KG1 (cell line): Measurements from ENCODE around the gene CDKL2.

Source experiments
- DNase-seq: peaks from one replicate; lab custom pipeline; 2025; lab: John Stamatoyannopoulos, UW

CDKL2 gene

DNA sequence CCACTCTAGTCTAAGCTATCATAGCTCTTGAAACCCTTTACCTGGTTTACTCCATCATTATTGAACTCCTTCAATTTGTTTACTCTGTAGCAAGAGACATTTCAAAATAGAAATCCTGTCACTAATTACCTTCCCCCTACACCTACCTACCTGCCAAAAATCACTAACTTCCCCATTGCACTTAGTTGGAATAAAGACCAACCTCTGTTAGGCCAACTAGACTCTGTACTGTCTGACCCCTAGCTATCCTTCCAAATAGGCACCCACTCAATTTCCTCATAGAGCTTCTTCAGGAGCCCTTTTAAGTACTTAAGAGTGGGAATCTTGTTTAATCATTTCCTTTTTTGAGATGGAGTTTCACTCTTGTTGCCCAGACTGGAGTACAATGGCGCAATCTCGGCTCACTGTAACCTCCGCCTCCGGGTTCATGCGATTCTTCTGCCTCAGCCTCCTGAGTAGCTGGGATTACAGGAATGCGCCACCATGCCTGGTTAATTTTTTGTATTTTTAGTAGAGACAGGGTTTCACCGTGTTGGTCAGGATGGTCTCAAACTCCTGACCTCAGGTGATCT is 8.9 kb upstream of the CDKL2 start:
- no peak for DNase-seq

DNA sequence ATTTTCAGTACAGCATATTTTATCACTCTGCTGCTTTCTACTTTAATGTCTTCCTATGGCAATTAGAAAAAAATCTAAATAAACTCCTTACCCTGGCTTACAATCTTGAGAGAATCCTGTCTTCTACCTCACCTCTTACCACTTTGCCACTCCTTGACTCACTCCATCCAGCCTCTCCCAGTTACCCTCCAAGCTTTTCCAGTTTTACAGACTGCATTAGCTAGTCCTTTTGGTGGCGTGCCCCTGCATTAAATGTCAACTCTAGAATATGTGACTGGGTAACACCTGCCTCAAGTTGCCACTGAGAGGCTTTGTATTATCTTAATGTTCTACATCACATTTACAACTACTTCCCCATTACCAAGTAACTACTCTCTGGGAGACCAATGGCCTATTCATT is 7.5 kb upstream of the CDKL2 start:
- no peak for DNase-seq

DNA sequence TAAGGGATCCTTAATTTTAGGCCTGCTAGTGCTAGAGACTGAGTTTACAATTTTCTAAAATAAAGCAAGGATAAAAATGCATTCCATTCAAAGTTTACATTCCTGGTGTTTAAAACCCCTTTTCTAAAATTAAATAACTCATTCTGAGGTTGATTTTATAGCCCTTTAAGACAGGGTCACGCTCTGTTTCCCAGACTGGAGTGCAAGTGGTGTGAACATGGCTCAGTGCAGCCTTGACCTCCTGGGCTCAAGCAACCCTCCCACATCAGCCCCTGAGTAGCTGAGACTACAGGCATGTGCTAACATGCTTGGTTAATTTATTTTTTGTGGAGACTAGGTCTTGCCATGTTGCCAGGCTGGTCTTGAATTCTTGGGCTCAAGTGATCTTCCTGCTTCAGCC is 6.8 kb upstream of the CDKL2 start:
- DNase-seq, result no peak

DNA sequence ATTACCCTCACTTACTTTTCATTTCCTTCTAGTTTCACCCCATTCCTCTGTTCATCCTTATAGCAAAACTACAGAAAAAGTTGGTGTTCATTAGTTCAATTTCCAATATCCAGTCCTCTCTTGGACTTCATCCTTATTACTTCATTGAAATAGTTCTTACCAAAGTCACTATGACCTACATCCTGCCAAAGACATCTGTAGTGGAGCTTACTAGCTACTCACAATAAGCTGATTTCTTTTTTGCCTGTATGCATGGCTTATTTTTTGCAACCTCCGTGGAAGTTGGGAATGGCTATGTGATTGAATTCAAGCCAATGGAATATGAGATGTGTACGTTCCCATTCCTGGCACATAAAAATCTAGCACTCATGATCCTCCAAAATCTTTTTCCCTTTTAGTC is 4.6 kb upstream of the CDKL2 start:
- no peak for DNase-seq

DNA sequence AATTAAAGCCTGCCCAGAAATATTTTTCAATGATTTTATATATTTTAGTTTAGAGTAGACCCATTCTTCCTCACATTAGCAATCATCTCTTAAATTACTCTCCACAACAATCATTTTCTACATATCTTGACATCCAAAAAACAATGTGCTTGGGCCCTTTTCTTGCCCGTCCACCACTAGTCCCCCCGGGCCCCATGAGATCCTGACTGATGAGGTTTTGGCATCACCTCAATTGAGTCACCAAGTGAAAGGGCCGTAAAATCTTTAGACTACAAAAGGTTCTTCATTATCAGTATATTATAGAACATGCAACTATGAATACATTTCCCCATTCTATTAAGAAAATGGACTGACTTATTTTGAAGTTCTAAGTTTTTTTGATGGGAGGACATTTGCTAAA is 4.0 kb upstream of the CDKL2 start:
- DNase-seq, result no peak

- no peak for DNase-seq
Observed at GRCh38 chr4:75633846-75634245, 3.5 kb upstream of the CDKL2 start.

DNA sequence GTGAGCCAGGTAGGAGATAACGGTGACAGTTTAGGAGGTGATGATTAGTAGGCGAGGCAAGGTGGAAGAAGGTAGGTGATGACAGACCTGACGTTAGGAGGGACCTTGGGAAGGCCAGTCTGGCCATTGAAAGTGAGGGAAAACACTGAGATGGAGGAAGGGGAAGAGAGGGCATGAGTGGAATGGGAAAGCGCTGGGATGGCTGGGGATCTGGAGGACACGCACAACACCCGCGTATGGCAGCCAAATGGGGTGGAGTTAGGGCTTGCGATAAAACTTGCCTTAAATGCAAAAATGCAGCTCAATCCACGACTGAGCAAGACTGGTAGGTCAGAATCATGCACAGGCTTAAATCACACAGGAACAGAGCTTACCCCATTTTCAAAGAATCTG is 605 bp upstream of the CDKL2 start:
- no peak for DNase-seq

DNA sequence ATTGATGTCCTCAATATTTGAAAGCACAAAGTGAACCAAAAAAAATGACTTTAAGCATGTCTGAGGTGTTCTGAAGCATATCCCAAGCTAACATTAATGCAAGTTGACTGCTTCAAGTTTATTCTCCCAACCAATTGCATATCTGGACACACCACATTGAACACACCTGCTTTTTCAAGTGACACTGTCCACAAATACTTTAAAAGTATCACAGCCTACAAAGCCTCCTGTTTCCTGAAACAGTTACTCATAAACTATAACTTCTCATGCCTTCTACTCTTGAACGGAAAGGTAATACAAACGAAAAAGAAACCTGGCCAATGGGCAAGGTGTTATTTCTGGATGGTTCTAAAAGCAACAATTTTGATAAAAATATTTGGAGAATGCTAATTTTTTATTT is 1.1 kb downstream of the CDKL2 start:
- DNase-seq, result no peak

DNA sequence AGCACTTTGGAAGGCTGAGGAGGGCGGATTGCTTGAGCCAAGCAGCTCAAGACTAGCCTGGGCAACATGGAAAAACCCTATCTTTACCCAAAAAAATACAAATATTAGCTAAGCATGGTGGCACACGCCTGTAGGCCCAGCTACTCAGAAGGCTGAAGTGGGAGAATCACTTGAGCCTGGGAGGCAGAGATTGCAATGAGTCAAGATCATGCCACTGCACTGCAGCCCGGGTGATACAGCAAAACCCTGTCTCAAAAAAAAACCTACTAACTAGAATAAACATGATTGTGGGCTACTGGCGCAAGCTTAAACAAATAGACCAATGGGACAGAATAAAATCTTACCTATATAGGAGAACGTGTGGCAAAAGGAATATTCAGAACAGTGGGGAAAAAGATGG is 7.3 kb downstream of the CDKL2 start:
- DNase-seq, result no peak

DNA sequence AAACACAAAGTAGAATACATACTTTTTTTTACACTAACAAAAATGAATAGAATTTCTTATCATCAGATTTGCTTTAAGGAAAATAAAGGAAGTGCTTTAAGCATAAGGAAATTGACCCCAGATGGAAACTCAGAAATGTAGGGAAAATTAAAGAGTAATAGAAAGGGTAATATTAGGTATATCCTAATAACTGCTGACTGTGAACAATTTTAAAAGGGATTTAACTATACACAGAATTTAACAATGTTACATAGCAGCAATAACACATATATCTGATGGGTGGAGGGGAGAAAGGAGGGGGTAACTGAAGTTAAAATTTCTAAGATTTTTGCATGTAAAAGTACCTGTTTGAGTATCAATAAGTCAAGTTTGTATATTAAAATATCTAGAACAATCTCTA is 8.6 kb downstream of the CDKL2 start:
- DNase-seq, result no peak

DNA sequence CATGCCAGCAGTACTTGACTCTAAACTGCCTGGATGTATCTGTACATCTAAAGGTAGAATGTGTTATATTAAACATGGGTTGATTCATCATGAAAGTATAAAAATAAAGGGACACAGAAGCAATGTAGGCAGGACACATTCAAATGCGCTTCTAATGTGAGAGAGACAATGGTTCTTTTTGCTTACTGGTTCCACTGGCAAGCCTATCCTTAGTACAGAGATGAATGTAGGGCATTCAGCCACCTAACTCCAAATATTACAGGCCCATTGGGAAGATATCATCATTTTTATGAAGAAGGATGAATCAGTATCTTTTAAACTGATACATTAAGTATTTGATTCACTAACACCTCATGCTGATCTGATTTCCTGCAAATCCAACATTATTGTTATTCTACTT is 18.0 kb downstream of the CDKL2 start:
- DNase-seq, result no peak

DNA sequence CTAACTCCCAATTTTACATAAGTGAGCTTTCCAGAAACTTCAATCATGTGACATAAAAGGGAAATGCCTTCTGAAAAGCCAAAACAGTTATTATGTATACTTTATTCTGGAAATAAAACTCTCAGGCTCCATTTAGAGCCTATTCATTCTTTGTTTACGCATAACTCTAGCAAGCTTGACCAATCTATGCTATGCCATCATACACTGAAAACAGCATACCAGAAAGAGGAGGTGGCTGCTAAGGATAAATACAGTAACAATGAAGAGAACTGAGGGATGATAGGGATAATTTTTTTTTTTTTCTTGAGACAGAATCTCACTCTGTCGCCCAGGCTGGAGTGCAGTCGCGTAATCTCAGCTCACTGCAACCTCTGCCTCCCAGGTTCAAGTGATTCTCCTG is 24.4 kb downstream of the CDKL2 start:
- no peak for DNase-seq

GRCh38 chr4:75599647-75600046 is 30.7 kb downstream of the CDKL2 start:
- DNase-seq, result no peak

DNA sequence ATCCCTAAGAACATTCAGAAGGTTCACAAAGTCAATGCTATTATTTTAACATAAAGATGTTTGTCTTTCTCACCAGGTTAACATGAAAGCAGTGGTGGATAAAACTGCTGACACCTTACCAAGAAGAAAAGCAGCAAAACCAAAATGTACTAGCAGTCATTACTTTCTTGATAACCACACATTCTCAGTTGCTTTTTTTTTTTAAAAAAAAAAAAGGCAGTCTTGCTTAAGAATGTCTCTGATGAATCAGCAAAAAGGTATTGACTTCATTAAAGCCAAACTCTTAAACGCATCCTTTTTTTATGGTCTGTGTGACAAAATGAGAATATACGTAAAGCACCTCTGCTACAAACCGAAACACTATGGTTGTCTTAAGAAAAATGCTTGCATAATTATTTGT is 31.9 kb downstream of the CDKL2 start:
- no peak for DNase-seq

- no peak for DNase-seq
Observed at GRCh38 chr4:75596061-75596460, 34.3 kb downstream of the CDKL2 start.

DNA sequence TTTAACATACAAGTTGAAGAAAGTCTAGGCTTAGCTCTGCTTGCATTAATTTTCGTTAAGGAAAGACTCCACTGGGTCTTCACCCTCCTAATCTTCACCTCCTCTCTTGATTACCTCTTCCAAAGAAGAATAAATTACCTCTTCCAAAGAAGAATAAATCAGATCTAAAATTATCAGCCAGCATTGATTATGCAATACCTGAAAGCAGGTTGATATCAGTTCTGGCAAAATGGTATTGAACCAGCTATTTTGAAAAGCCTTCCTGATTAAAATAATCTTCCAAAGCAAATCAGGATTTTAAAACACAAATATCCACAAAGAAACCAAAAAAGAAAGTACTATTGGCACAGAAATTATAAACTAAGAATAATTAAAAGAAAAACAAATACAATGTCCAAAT is 36.9 kb downstream of the CDKL2 start:
- no peak for DNase-seq

DNA sequence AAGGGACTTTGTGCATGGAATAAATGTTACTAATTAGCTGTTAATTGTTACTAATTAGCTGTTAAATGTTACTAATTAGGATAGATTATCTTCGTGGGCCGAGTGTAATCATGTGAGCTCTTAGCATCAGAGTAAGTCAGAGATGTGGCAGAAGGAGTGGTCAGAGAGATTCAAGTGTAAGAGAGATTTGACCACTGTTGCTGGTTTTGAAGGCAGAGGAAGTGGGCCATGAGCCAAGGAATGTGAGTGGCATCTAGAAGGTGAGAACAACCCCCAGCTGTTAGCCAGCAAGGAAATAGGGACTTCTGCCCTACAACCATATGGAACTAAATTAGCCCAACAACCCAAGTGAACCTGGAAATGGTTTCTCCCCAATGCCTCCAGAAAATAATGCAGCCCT is 46.3 kb downstream of the CDKL2 start:
- DNase-seq, result no peak

- no peak for DNase-seq
Observed at GRCh38 chr4:75567725-75568124, 62.6 kb downstream of the CDKL2 start.

GRCh38 chr4:75566911-75567310 is 63.4 kb downstream of the CDKL2 start:
- no peak for DNase-seq

GRCh38 chr4:75565481-75565880 is 64.8 kb downstream of the CDKL2 start:
- no peak for DNase-seq

GRCh38 chr4:75564023-75564422 is 66.3 kb downstream of the CDKL2 start:
- no peak for DNase-seq

GRCh38 chr4:75561789-75562188 is 68.5 kb downstream of the CDKL2 start:
- DNase-seq, result no peak

DNA sequence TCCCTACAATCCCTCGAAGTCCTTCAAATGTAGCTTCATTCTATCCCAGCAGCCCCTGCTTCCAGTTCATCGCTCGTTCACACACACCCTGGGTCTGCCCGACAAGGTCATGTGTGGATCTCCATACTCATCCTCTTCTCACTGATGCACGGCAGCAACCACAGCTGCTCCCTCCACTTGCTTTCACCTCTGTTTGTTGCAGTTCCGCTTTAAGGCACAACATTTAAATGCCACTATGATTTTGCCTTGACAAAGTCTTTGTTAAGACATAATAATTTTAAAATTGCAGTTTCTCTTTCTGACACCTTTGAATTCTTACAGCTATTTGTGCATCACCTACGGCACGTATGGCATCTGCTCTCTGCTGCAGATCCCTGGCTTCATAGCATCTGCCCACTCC is 72.6 kb downstream of the CDKL2 start:
- DNase-seq, result no peak

DNA sequence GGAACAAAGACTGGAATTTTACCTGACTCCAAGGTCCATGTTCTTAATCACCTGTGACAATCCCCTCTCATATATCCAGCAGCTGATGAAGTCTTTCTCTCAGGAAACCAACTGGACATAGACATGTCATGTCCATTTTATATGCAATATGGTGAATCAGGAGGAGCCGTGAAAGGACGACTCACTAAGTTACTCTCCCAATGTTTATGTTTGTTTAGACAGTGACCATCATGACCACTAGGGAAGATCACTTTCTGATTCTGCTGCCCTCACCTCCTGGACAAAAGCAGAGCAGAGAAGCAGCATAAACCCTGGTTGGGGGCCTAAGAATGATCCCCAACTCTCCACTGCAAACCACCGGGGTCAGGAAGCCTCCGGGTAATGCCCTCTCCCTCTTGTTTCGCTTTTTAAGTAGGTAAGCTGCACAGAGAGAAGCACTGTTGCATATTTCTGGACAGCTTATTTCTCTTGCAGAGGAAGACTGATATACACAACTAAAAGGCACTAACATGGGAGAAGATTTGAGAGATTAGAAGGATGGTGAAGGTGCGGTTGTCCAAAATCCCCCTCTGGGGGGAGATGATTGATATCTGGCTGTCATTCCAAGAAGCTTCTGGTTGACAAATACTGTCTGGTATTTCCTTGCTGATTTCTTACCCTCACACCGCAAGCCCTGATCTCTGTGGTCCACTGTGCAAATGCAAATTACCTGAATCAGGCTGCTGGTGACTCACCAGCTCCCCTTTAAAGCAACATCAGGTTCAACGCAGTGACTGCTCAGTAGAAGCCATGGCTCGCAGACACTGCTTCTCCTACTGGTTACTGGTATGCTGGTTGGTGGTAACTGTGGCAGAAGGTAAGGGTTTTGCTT is 74.8 kb downstream of the CDKL2 start, which contains the start of gene ODAPH:
TSS of gene ODAPH (plus strand) at position 773 of the 871 bp plus-strand sequence. CDS start at position 790, 17 bp downstream.
- DNase-seq, result no peak
